ES-I3 (cell line): Measurements from ENCODE around the gene PTRHD1.

ENCODE experiments used
- H3K36me3 ChIP-seq: 2 replicates; pipeline ENCODE4 v1.6.1; 2013; ENCODE audit warnings: mild to moderate bottlenecking, low read length, control low read depth, moderate library complexity; ENCODE audit not compliant: insufficient read depth
- H3K4me1 ChIP-seq: 2 replicates; pipeline ENCODE4 v1.6.1; 2013; ENCODE audit warnings: mild to moderate bottlenecking, control low read depth, low read length; ENCODE audit not compliant: insufficient read depth
- H3K9ac ChIP-seq: 2 replicates; pipeline ENCODE4 v1.6.1; 2013; ENCODE audit warnings: low read depth, mild to moderate bottlenecking, low read length, moderate library complexity
- H3K9me3 ChIP-seq: 2 replicates; pipeline ENCODE4 v1.6.1; 2013; ENCODE audit warnings: mild to moderate bottlenecking, low read length, moderate library complexity; ENCODE audit not compliant: control insufficient read depth, insufficient read depth

The PTRHD1 gene

GRCh38 chr2:24771764-24772586 is 21.2 kb downstream of the PTRHD1 start:
- no peaks in the 10 kb centered on the region for H3K9me3 ChIP-seq
- no peak overlapping the region for H3K9ac ChIP-seq
- no peaks in the 10 kb centered on the region for H3K36me3 ChIP-seq
- H3K4me1 ChIP-seq = no peaks in the 10 kb centered on the region

GRCh38 chr2:24771061-24771460 is 22.1 kb downstream of the PTRHD1 start:
- Histone ChIP-seq H3K36me3 (no peaks in the 10 kb centered on the region), H3K9me3 (no peaks in the 10 kb centered on the region), H3K9ac (no peak overlapping the region), H3K4me1 (no peaks in the 10 kb centered on the region)

GRCh38 chr2:24768601-24769000 is 24.6 kb downstream of the PTRHD1 start:
- H3K9me3 ChIP-seq = no peaks in the 10 kb centered on the region

GRCh38 chr2:24768013-24768412 is 25.2 kb downstream of the PTRHD1 start:
- H3K4me1 ChIP-seq = no peaks in the 10 kb centered on the region
- no peaks in the 10 kb centered on the region for H3K9me3 ChIP-seq
- no peaks in the 10 kb centered on the region for H3K36me3 ChIP-seq
- H3K9ac ChIP-seq = no peak overlapping the region

More at GRCh38 chr2:24768601-24769000, 24.6 kb downstream of the PTRHD1 start:
- Histone ChIP-seq H3K4me1 (no peaks in the 10 kb centered on the region), H3K9ac (no peak overlapping the region), H3K36me3 (no peaks in the 10 kb centered on the region)

GRCh38 chr2:24766609-24767008 is 26.6 kb downstream of the PTRHD1 start:
- Histone ChIP-seq H3K9me3 (no peaks in the 10 kb centered on the region), H3K36me3 (no peaks in the 10 kb centered on the region), H3K9ac (no peak overlapping the region), H3K4me1 (no peaks in the 10 kb centered on the region)

GRCh38 chr2:24763843-24764242 is 29.3 kb downstream of the PTRHD1 start:
- Histone ChIP-seq H3K9ac (no peak overlapping the region), H3K36me3 (no peaks in the 10 kb centered on the region), H3K9me3 (no peaks in the 10 kb centered on the region), H3K4me1 (no peaks in the 10 kb centered on the region)

- Histone ChIP-seq H3K9ac (no peak overlapping the region), H3K9me3 (no peaks in the 10 kb centered on the region), H3K4me1 (no peaks in the 10 kb centered on the region), H3K36me3 (no peaks in the 10 kb centered on the region)
These were observed 30.7 kb downstream of the PTRHD1 start for GRCh38 chr2:24762518-24762917.

GRCh38 chr2:24761866-24762265 is 31.3 kb downstream of the PTRHD1 start:
- H3K36me3 ChIP-seq = no peaks in the 10 kb centered on the region
- H3K9me3 ChIP-seq = no peaks in the 10 kb centered on the region
- no peak overlapping the region for H3K9ac ChIP-seq
- H3K4me1 ChIP-seq = no peaks in the 10 kb centered on the region

GRCh38 chr2:24756789-24757188 is 36.4 kb downstream of the PTRHD1 start:
- no peaks in the 10 kb centered on the region; the same call in 1 of the 2 replicates for H3K36me3 ChIP-seq

GRCh38 chr2:24754985-24755705 is 38.0 kb downstream of the PTRHD1 start:
- no peaks in the 10 kb centered on the region; the same call in 1 of the 2 replicates for H3K36me3 ChIP-seq
- peaks cover 10% of the 10 kb centered on the region for H3K4me1 ChIP-seq
- no peak overlapping the region for H3K9ac ChIP-seq
- no peaks in the 10 kb centered on the region for H3K9me3 ChIP-seq

More at GRCh38 chr2:24756789-24757188, 36.4 kb downstream of the PTRHD1 start:
- Histone ChIP-seq H3K9ac (no peak overlapping the region), H3K9me3 (no peaks in the 10 kb centered on the region), H3K4me1 (peaks cover 10% of the 10 kb centered on the region)

- no peaks in the 10 kb centered on the region for H3K4me1 ChIP-seq
- no peak overlapping the region for H3K9ac ChIP-seq
- H3K9me3 ChIP-seq = no peaks in the 10 kb centered on the region
- H3K36me3 ChIP-seq = no peaks in the 10 kb centered on the region; the same call in 1 of the 2 replicates
These were observed 44.0 kb downstream of the PTRHD1 start for GRCh38 chr2:24749069-24749691.

GRCh38 chr2:24747299-24747698 is 45.9 kb downstream of the PTRHD1 start:
- H3K9me3 ChIP-seq = no peaks in the 10 kb centered on the region
- no peak overlapping the region for H3K9ac ChIP-seq
- no peaks in the 10 kb centered on the region for H3K36me3 ChIP-seq
- no peaks in the 10 kb centered on the region for H3K4me1 ChIP-seq

- H3K36me3 ChIP-seq = no peaks in the 10 kb centered on the region
- no peaks in the 10 kb centered on the region for H3K9me3 ChIP-seq
- no peak overlapping the region for H3K9ac ChIP-seq
- H3K4me1 ChIP-seq = no peaks in the 10 kb centered on the region
These were observed 47.4 kb downstream of the PTRHD1 start for GRCh38 chr2:24745825-24746224.

- Histone ChIP-seq H3K4me1 (peaks cover 4% of the 10 kb centered on the region; the same call in 1 of the 2 replicates), H3K36me3 (no peaks in the 10 kb centered on the region), H3K9ac (no peak overlapping the region), H3K9me3 (no peaks in the 10 kb centered on the region)
These were observed 48.8 kb downstream of the PTRHD1 start for GRCh38 chr2:24744356-24744755.
